ENCODE data around the gene ACSBG1. TPM values are rescaled to one million over a fixed set of nuclear protein-coding genes. Genes with fewer than 3 reads are reported as not detected.
A peak's percentile ranks its signal among the peaks of the same experiment; 100 is the strongest.

Gene ACSBG1
- total RNA-seq, 1 donor from 2014 or later: not detected

DNA sequence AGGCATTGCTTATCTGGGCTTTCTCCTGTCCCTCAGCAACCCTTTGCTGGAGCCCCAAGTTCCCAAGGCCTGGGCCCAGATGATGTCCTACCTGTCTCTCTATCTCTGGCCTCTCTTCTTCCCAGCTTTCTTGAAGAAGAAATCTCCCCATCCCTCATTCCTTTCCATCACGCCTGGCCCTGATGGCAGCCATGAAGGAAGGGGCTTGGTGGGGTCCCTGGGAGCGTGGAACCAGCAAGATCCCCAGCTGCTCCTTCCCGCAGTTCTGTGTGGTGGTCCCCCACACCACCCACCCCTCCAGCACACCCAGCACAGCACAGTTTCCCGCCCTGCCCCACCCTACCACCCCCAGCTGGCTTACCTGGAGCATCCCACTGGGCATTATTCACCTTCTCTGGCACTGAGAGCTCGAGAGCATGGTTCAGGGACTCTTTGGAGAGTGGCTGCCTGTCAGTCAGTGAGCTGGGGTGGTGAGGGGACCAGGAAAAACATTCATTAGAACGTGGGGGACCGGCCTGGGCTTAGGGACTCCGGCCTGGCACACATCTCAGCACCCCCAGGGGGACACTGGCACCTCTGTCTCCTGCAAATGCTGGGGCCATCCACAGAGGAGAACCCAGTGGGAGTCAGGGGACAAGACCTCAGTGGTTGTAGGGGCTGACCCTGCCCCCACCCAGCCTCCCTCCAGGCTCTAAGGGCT lies 26.6 kb downstream of the ACSBG1 start:
- no peak overlapping the region for H3K27ac Mint-ChIP-seq
- DNase-seq (ENCODE audit: extremely low spot score, unreplicated experiment): peak; percentile 56
- H3K27me3 Mint-ChIP-seq: no peaks in the 10 kb centered on the region
- no peaks in the 10 kb centered on the region for H3K36me3 Mint-ChIP-seq
- H3K4me3 Mint-ChIP-seq: no peak overlapping the region
- H3K4me1 Mint-ChIP-seq (ENCODE audit: unreplicated experiment): peaks cover 34% of the 10 kb centered on the region
- TF ChIP-seq, protein P1, sequence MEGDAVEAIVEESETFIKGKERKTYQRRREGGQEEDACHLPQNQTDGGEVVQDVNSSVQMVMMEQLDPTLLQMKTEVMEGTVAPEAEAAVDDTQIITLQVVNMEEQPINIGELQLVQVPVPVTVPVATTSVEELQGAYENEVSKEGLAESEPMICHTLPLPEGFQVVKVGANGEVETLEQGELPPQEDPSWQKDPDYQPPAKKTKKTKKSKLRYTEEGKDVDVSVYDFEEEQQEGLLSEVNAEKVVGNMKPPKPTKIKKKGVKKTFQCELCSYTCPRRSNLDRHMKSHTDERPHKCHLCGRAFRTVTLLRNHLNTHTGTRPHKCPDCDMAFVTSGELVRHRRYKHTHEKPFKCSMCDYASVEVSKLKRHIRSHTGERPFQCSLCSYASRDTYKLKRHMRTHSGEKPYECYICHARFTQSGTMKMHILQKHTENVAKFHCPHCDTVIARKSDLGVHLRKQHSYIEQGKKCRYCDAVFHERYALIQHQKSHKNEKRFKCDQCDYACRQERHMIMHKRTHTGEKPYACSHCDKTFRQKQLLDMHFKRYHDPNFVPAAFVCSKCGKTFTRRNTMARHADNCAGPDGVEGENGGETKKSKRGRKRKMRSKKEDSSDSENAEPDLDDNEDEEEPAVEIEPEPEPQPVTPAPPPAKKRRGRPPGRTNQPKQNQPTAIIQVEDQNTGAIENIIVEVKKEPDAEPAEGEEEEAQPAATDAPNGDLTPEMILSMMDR (conservative IDR thresholded peaks at IDR 0.05): no peak
- H3K9me3 Mint-ChIP-seq: no peaks in the 10 kb centered on the region

DNA sequence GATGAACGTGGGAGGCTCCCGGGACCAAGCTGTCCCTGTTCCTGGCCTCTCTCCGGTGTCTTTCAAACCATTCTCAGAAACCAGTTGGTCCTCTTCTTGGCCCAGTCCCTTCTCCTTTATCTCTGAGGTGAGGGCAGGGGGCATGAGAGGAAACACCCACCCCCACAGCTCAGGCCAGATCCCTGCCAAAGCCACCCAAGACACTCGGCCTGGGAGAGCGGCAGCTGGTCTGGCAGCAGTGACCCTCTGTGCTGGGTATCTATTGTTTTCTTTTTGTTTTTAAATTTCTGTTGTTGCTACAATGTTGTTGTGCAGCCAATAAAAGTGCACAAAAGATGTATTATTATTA lies 27.3 kb downstream of the ACSBG1 start:
- H3K9me3 Mint-ChIP-seq: no peaks in the 10 kb centered on the region
- H3K4me1 Mint-ChIP-seq (ENCODE audit: unreplicated experiment): peaks cover 34% of the 10 kb centered on the region
- TF ChIP-seq, protein P1 (conservative IDR thresholded peaks at IDR 0.05): no peak
- no peaks in the 10 kb centered on the region for H3K27me3 Mint-ChIP-seq
- H3K36me3 Mint-ChIP-seq: no peaks in the 10 kb centered on the region
- H3K27ac Mint-ChIP-seq: peak overlapping the region; percentile 64
- no peak overlapping the region for H3K4me3 Mint-ChIP-seq
- peak; percentile 58 for DNase-seq (ENCODE audit: extremely low spot score, unreplicated experiment)

DNA sequence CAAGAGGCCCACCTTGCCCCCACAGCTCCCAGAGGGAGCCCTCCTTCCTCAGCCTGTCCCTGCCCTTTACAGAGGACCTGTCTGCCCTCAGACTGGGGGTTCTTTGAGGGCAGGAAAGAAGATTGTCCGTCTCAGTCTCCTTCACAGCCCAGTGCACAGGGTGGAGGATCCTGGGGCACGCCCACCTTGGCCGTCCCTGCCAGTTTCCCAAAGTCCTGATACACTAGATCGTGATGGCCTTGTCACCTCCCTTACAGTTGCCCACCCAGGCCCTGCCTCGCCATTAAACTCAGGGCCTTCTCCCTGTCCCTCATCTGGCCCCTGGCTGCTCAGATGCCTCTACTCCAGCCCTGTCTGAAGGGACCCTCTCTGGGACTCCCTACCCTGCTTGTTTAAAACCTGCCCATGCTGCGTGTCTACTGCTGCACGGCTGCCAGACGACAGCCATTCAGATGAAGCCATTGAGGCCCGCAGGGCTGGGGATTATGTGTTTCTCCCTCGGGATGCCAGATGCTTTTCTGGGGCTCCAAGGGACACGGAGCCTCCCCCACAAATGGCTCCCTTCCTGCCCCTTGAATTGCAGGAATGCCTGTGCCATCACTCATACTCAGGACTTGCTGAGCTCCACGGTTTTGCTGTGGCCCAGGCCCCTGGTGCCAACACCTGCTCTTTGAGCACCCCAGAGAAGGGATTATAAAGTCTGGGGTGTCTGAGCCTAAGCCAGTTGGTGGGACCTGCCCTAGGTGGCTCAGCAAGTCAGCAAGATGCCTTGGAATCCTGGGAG lies 27.8 kb downstream of the ACSBG1 start:
- TF ChIP-seq, protein P1 (conservative IDR thresholded peaks at IDR 0.05): no peak
- peak; percentile 60 for DNase-seq (ENCODE audit: extremely low spot score, unreplicated experiment)
- H3K4me1 Mint-ChIP-seq (ENCODE audit: unreplicated experiment): peaks cover 33% of the 10 kb centered on the region

DNA sequence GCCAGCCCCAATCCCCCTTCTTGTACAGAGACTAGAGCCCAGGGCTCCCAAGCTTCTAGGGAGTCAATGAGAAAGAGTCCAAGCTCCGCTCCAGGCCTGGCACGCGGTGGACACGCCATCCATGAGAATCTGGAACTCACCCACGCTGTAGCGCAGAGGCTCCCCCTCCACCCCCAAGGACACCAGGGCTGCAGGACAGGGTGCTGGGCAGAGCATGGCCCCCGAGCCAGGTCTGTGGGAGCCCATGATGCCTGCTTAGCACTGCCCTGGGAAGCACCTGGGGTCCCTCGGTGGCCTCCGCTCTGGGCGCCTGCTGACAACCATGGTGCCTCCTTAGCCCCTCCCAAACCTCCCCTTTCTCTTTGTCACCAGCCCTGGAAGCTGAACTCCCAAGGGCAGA lies 28.5 kb downstream of the ACSBG1 start:
- Mint-ChIP-seq H3K4me3 (no peak overlapping the region), H3K4me1 (ENCODE audit: unreplicated experiment) (peaks cover 27% of the 10 kb centered on the region), H3K36me3 (no peaks in the 10 kb centered on the region), H3K27me3 (no peaks in the 10 kb centered on the region), H3K9me3 (no peaks in the 10 kb centered on the region), H3K27ac (no peak overlapping the region)
- peak; percentile 58 for DNase-seq (ENCODE audit: extremely low spot score, unreplicated experiment)
- TF ChIP-seq, protein P1 (conservative IDR thresholded peaks at IDR 0.05): no peak

More for the DNA sequence above, 27.8 kb downstream of the ACSBG1 start:
- Mint-ChIP-seq H3K27ac (peak overlapping the region; percentile 64), H3K9me3 (no peaks in the 10 kb centered on the region), H3K36me3 (no peaks in the 10 kb centered on the region), H3K4me3 (no peak overlapping the region), H3K27me3 (no peaks in the 10 kb centered on the region)

DNA sequence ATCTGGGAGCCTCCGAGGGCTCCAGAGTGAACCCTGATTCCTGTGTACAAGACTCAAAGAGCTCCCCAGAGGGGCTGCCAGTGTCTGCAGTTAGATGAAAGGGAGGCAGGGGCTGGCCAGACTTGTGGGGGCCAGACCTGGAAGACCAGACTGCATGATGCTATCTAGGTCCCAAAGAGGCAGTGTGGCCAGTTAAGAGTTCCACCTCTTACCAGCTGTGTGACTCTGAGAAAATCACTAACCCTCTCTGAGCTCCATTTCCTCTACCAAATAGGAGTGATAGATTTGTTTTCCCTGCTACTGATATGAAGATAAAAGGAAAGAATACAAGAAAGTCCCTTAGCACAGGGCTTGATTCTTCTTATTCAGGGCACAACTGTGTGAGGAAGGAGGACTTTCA lies 29.0 kb downstream of the ACSBG1 start:
- H3K9me3 Mint-ChIP-seq: no peaks in the 10 kb centered on the region
- no peak overlapping the region for H3K27ac Mint-ChIP-seq
- peaks cover 25% of the 10 kb centered on the region for H3K4me1 Mint-ChIP-seq (ENCODE audit: unreplicated experiment)
- H3K4me3 Mint-ChIP-seq: no peak overlapping the region
- H3K36me3 Mint-ChIP-seq: no peaks in the 10 kb centered on the region
- DNase-seq (ENCODE audit: extremely low spot score, unreplicated experiment): no peak
- TF ChIP-seq, protein P1 (conservative IDR thresholded peaks at IDR 0.05): no peak
- peaks cover 4% of the 10 kb centered on the region for H3K27me3 Mint-ChIP-seq
